K562 (cell line): ENCODE results near the gene POU2AF2. TPM values are rescaled to one million over a fixed set of nuclear protein-coding genes. Genes with fewer than 3 reads are reported as not detected.

Experiments used
- ATAC-seq: fragments of 200-7000 bp; cut with Tn5 transposase; 3 replicates; pipeline ENCODE4 v1.9.1; 2020; ENCODE audit warnings: moderate library complexity
- BruUV-seq: library from RNA; stranded (reverse); fragments of 400-500 nt; replicated peaks from 2 replicates; lab custom pipeline; 2021; lab: Mats Ljungman, UMichigan
- CTCF ChIA-PET: fragments of 300-600 bp; formaldehyde crosslinking; extraction: SDS; loops from one replicate; lab custom pipeline; 2021; ENCODE audit warnings: low intra/inter-chr PET ratio; lab: Yijun Ruan, JAX
- POLR2A ChIA-PET: fragments of 300-600, 350-650 bp; sonication (Branson Sonifier 250); formaldehyde crosslinking; extraction: SDS; loops from one replicate; lab custom pipeline; 2021; ENCODE audit warnings: antibody characterized with exemption, inconsistent platforms; lab: Yijun Ruan, JAX
- DNase-seq, 4 experiments: peaks; one replicate each; pipeline versions ENCODE4 v3.0.0 to v3.0.0-alpha.2; 2011 to 2018; ENCODE audit warnings: low spot score in 3 of 4, mixed read lengths in 3 of 4; ENCODE audit errors: extremely low read depth in 1 of 4
- FAIRE-seq: peaks from 2 replicates; lab custom pipeline; 2011; peaks lifted over from hg19 to GRCh38; lab: Jason Lieb, UNC
- H2AFZ ChIP-seq: 2 replicates; pipeline ENCODE4 v1.6.0; 2011; ENCODE audit warnings: low read depth, low read length, control low read depth, inconsistent platforms
- H3K27ac ChIP-seq: fragments of 200-600 bp; 3 replicates; pipeline ENCODE4 v1.8.0; 2011; ENCODE audit warnings: low read depth, mild to moderate bottlenecking, control low read depth, inconsistent platforms, low read length, moderate library complexity, mixed read lengths; ENCODE audit errors: extremely low read depth
- H3K27me3 ChIP-seq, 2 experiments: fragments of 300-600 bp in 1 of 2; 2 replicates in 1 of 2; 3 replicates in 1 of 2; pipeline versions ENCODE4 v1.6.0 to v1.8.0; 2011; ENCODE audit warnings: inconsistent platforms in 2 of 2, low read length in 2 of 2, mild to moderate bottlenecking in 1 of 2, mixed read lengths in 1 of 2, moderate library complexity in 1 of 2; ENCODE audit not compliant: control insufficient read depth in 2 of 2, insufficient read depth in 2 of 2
- H3K36me3 ChIP-seq: fragments of 300-600 bp; 3 replicates; pipeline ENCODE4 v1.8.0; 2011; ENCODE audit warnings: mild to moderate bottlenecking, low read length, inconsistent platforms; ENCODE audit not compliant: control insufficient read depth, insufficient read depth
- H3K4me1 ChIP-seq, 2 experiments: fragments of 200-600 bp in 1 of 2; replicated peaks in 1 of 2; 2 replicates in 1 of 2; 3 replicates in 1 of 2; pipeline versions ENCODE4 v1.5.1 to v1.8.0; 2011; ENCODE audit warnings: inconsistent platforms in 2 of 2, low read length in 2 of 2, mild to moderate bottlenecking in 1 of 2, mixed read lengths in 1 of 2, moderate library complexity in 1 of 2; ENCODE audit not compliant: control insufficient read depth in 2 of 2, insufficient read depth in 2 of 2
- H3K4me2 ChIP-seq: 2 replicates; pipeline ENCODE4 v1.6.1; 2011; ENCODE audit warnings: low read length, control low read depth, inconsistent platforms, mixed read lengths; ENCODE audit not compliant: insufficient read depth
- H3K4me3 ChIP-seq: fragments of 200-600 bp; sonication (generic), shearing (Covaris generic); 2 replicates; pipeline ENCODE4 v1.5.1; 2016; ENCODE audit warnings: control low read depth, inconsistent platforms
- H3K79me2 ChIP-seq: fragments of 200-600 bp; 3 replicates; pipeline ENCODE4 v1.8.0; 2011; ENCODE audit warnings: low read length, inconsistent platforms; ENCODE audit not compliant: control insufficient read depth, insufficient read depth
- H3K9ac ChIP-seq, 2 experiments: 2 replicates each; pipeline versions ENCODE4 v1.6.0 to v1.6.1; 2011; ENCODE audit warnings: low read depth in 2 of 2, low read length in 2 of 2, control low read depth in 1 of 2, inconsistent platforms in 1 of 2, mild to moderate bottlenecking in 1 of 2, mixed read lengths in 1 of 2; ENCODE audit not compliant: insufficient read depth in 1 of 2
- H3K9me1 ChIP-seq: one replicate; pipeline ENCODE4 v1.6.0; 2011; ENCODE audit warnings: inconsistent platforms, mild to moderate bottlenecking, low read length, moderate library complexity; ENCODE audit not compliant: control insufficient read depth, insufficient read depth
- H3K9me3 ChIP-seq: replicated peaks from 2 replicates; pipeline ENCODE4 v1.5.1; 2011; ENCODE audit warnings: low read depth, low read length, inconsistent platforms; ENCODE audit not compliant: control insufficient read depth, insufficient read depth
- H4K20me1 ChIP-seq: replicated peaks from 2 replicates; pipeline ENCODE4 v1.6.1; 2011; ENCODE audit warnings: low read length, inconsistent platforms, mixed read lengths; ENCODE audit not compliant: control insufficient read depth, insufficient read depth
- ARID3B ChIP-seq: fragments of 250-450 bp; sonication (Bioruptor Pico); IDR thresholded peaks from 2 replicates; pipeline ENCODE4 v1.4.0; 2020; ENCODE audit warnings: borderline replicate concordance
- NFXL1 ChIP-seq: fragments of 450-650 bp; formaldehyde crosslinking; IDR thresholded peaks from 2 replicates; pipeline ENCODE4 v1.4.0; 2021; ENCODE audit warnings: mild to moderate bottlenecking
- TCF7 ChIP-seq: sonication (generic); IDR thresholded peaks from 2 replicates; pipeline ENCODE4 v1.6.1; 2016; ENCODE audit warnings: antibody characterized with exemption, borderline replicate concordance
- YY1 ChIP-seq, 3 experiments: IDR thresholded peaks; 2 replicates each; pipeline ENCODE4 v1.6.1; 2011; ENCODE audit warnings: low read length in 2 of 3, mild to moderate bottlenecking in 2 of 3, moderate library complexity in 2 of 3, borderline replicate concordance in 1 of 3, control low read depth in 1 of 3, low read depth in 1 of 3; ENCODE audit not compliant: insufficient read depth in 3 of 3, insufficient replicate concordance in 2 of 3, control insufficient read depth in 1 of 3, insufficient read length in 1 of 3; ENCODE audit errors: extremely low read depth in 1 of 3
- WGBS: fragments of 100-300 bp; shearing (Covaris generic); methylation state at CpG from one replicate; pipeline ENCODE4 v1.1.6; 2016; ENCODE audit warnings: low coverage, mixed read lengths; ENCODE audit not compliant: insufficient coverage; ENCODE audit errors: missing lambda C conversion rate; 5-methylcytosine and 5-hydroxymethylcytosine counted together
- in situ Hi-C: fragments of 300-500 bp; cut with MboI; formaldehyde crosslinking; loops from 4 replicates; pipeline ENCODE4 v1.15.0; 2018; ENCODE audit warnings: inconsistent platforms, mixed read lengths
- intact Hi-C: fragments of 100-400 bp; cut with micrococcal nuclease; formaldehyde crosslinking; loops from 2 replicates; pipeline ENCODE4 v1.14.2; 2022
- polyA plus RNA-seq, 8 experiments: library from polyadenylated mRNA; depleted of rRNA in 4 of 8; stranded (reverse) in 5 of 8; unstranded in 3 of 8; fragments of >200 nt; fragmentation: Nextera tagmentation in 2 of 8; fragmentation: Illumina TruSeq in 1 of 8; extraction: Ambion mirVana in 2 of 8; extraction: Trizol in 1 of 8; gene quantifications; 2 replicates each; pipeline versions ENCODE4 v1.2.1 to v1.2.3, GENCODE V29; 2011 to 2014; ENCODE audit warnings: inconsistent platforms in 1 of 8, missing spikeins in 1 of 8
- total RNA-seq, 7 experiments: library from RNA; depleted of rRNA in 6 of 7; stranded (reverse); fragments of >200 nt in 6 of 7; fragmentation: Illumina TruSeq in 2 of 7; extraction: Trizol in 2 of 7; gene quantifications; 2 replicates each; pipeline versions ENCODE4 v1.2.1 to v1.2.3, GENCODE V29; 2011 to 2021; ENCODE audit warnings: low replicate concordance in 1 of 7

POU2AF2 gene
- total and polyA plus RNA-seq, 9 of the 15 experiments (the other 6 are each of a cell fraction or from before 2014, with no cell fraction given), result not detected

- no TSS peak for BruUV-seq
- no peak for ATAC-seq
- POLR2A ChIA-PET, result no interaction called here
Observed at GRCh38 chr11:111325259-111325658, 79.7 kb downstream of the POU2AF2 start.

GRCh38 chr11:111326824-111327223, 81.3 kb downstream of the POU2AF2 start:
- Histone ChIP-seq H2AFZ (no peak overlapping the region), H3K9ac (no peak overlapping the region), H3K9me1 (no peaks in the 10 kb centered on the region), H4K20me1 (no peaks in the 10 kb centered on the region), H3K9me3 (no peaks in the 10 kb centered on the region), H3K27ac (no peak overlapping the region), H3K4me3 (no peak overlapping the region), H3K4me1 (no peaks in the 10 kb centered on the region), H3K79me2 (no peaks in the 10 kb centered on the region), H3K36me3 (no peaks in the 10 kb centered on the region), H3K4me2 (no peak overlapping the region), H3K27me3 (no peaks in the 10 kb centered on the region)
- CTCF ChIA-PET, result no interaction called here
- intact Hi-C loops, result no loop called here
- WGBS, result 0% methylated on average over 4 of the region's 4 CpGs
- no peak for ATAC-seq
- no TSS peak for BruUV-seq
- FAIRE-seq, result no peak
- POLR2A ChIA-PET, result no interaction called here
- in situ Hi-C loops, result no loop called here
- no peak for DNase-seq
- TF ChIP-seq ARID3B (CRISPR knock-in tag) (no peak), TCF7 (no peak)

More at GRCh38 chr11:111325259-111325658, 79.7 kb downstream of the POU2AF2 start:
- CTCF ChIA-PET, result no interaction called here
- TF ChIP-seq NFXL1 (no peak), YY1 (IDR thresholded peaks at IDR 0.05; ENCODE audit: borderline replicate concordance in 1 of 3, control insufficient read depth in 1 of 3, extremely low read depth in 1 of 3, insufficient read depth in 3 of 3, insufficient read length in 1 of 3, insufficient replicate concordance in 2 of 3, low read depth in 1 of 3, low read length in 2 of 3) (peak in 1 of 3 experiments; percentile 38)
- no peaks in the 10 kb centered on the region for H3K4me1 ChIP-seq
- FAIRE-seq (no peak), DNase-seq (no peak)
- in situ Hi-C loops, result no loop called here
- intact Hi-C loops, result no loop called here
- H3K9ac ChIP-seq, result no peak overlapping the region
- H4K20me1 ChIP-seq, result no peaks in the 10 kb centered on the region
- no peaks in the 10 kb centered on the region for H3K36me3 ChIP-seq
- peaks cover 0 to 9% of the 10 kb centered on the region in 2 experiments; a peak in 2 of 5 replicates for H3K27me3 ChIP-seq
- H2AFZ ChIP-seq, result no peak overlapping the region
- H3K79me2 ChIP-seq, result no peaks in the 10 kb centered on the region
- H3K9me1 ChIP-seq, result no peaks in the 10 kb centered on the region
- WGBS, result 0% methylated on average over 5 of the region's 5 CpGs
- no peak overlapping the region for H3K27ac ChIP-seq
- no peak overlapping the region for H3K4me3 ChIP-seq
- no peak overlapping the region for H3K4me2 ChIP-seq
- no peaks in the 10 kb centered on the region for H3K9me3 ChIP-seq
